Stomach (tissue), 9 donors: ENCODE results near the gene CEMP1. TPM values are rescaled to one million over a fixed set of nuclear protein-coding genes. Genes with fewer than 3 reads are reported as not detected.
A peak's percentile ranks its signal among the peaks of the same experiment; 100 is the strongest.

Experiments used
- DNase-seq, 2 donors: peaks; one replicate each; pipeline versions ENCODE4 v3.0.0 to v3.0.0-alpha.2; 2013 to 2019
- H3K27ac ChIP-seq, 5 donors: fragments of 200-600 bp in 4 of 5; sonication (generic) in 4 of 5; one replicate each; pipeline ENCODE4 v1.5.1; 2013 to 2019; ENCODE audit warnings: mild to moderate bottlenecking in 1 of 5, moderate library complexity in 1 of 5
- H3K27me3 ChIP-seq, 3 donors: fragments of 200-600 bp; sonication (generic); one replicate each; pipeline ENCODE4 v1.5.1; 2017 to 2019; ENCODE audit warnings: mixed run types in 1 of 3
- H3K36me3 ChIP-seq, 4 donors: fragments of 200-600 bp; sonication (generic); 1 replicate in 3 of 4; 2 replicates in 1 of 4; pipeline ENCODE4 v1.5.1; 2016 to 2019
- H3K4me1 ChIP-seq, 4 donors: fragments of 200-600 bp; sonication (generic); one replicate each; pipeline ENCODE4 v1.5.1; 2016 to 2019
- H3K4me3 ChIP-seq, 4 donors: fragments of 200-600 bp; sonication (generic) in 3 of 4; one replicate each; pipeline ENCODE4 v1.5.1; 2016 to 2019; ENCODE audit warnings: mild to moderate bottlenecking in 1 of 4
- H3K9me3 ChIP-seq, 4 donors: fragments of 200-600 bp; sonication (generic); one replicate each; pipeline ENCODE4 v1.5.1; 2016 to 2019
- CTCF ChIP-seq, 7 experiments: fragments of 450-650 bp in 4 of 7; fragments of 200-600 bp in 3 of 7; sonication (generic) in 3 of 7; IDR thresholded peaks; one replicate each; pipeline ENCODE4 v1.5.1; 2016 to 2019; ENCODE audit warnings: antibody characterized with exemption in 7 of 7, control low read depth in 2 of 7, mild to moderate bottlenecking in 1 of 7
- EP300 ChIP-seq: sonication (generic); formaldehyde crosslinking; IDR thresholded peaks from one replicate; pipeline ENCODE4 v1.6.1; 2017; ENCODE audit warnings: antibody characterized with exemption
- POLR2A ChIP-seq, 4 donors: fragments of 450-650 bp; IDR thresholded peaks; one replicate each; pipeline ENCODE4 v1.6.1; 2016; ENCODE audit warnings: antibody characterized with exemption in 4 of 4, control low read depth in 2 of 4, mild to moderate bottlenecking in 1 of 4, moderate library complexity in 1 of 4
- POLR2AphosphoS5 ChIP-seq, 3 donors: sonication (generic); formaldehyde crosslinking; IDR thresholded peaks; one replicate each; pipeline ENCODE4 v1.6.1; 2016; ENCODE audit warnings: antibody characterized with exemption in 3 of 3
- WGBS, 5 donors: extraction: QIAGEN DNeasy Blood & Tissue Kit in 3 of 5; methylation state at CpG; one replicate each; pipeline versions ENCODE4 v1.1.5 to v1.1.7; 2013 to 2018; 5-methylcytosine and 5-hydroxymethylcytosine counted together
- intact Hi-C: fragments of 100-400 bp; cut with DNase I; formaldehyde crosslinking; loops from one replicate; pipeline ENCODE4 v1.15.1; 2023; ENCODE audit warnings: low total_unique reads
- polyA plus RNA-seq, 3 donors: library from polyadenylated mRNA; stranded (reverse); fragments of 200-250 nt; gene quantifications; one replicate each; pipeline ENCODE4 v1.2.3, GENCODE V29; 2013
- total RNA-seq, 5 donors: library from RNA; depleted of rRNA; stranded (reverse); fragments of >200 nt; gene quantifications; one replicate each; pipeline versions ENCODE4 v1.1.0 to v1.2.3, GENCODE V29; 2014 to 2016
- donor health status: healthy with polysubstance abuse.
- donor health status: Bipolar disorder and iron deficiency.
- donor health status: healthy.

CEMP1 gene
- total and polyA plus RNA-seq, 8 donors, result 0.43 to 0.61 (median 0.58) TPM; not detected in 5

- H3K27ac ChIP-seq, result peak overlapping the region in 3 of 5 donors; percentile 14 to 79 (median 54)
- peaks cover 9 to 34% (median 25%) of the 10 kb centered on the region in 4 donors for H3K4me1 ChIP-seq
- no peak overlapping the region for H3K4me3 ChIP-seq
- H3K9me3 ChIP-seq, result no peaks in the 10 kb centered on the region
- no peaks in the 10 kb centered on the region for H3K27me3 ChIP-seq
- peak in 1 of 2 donors; percentile 44 for DNase-seq
- 78 to 95% (median 90%) methylated on average over 8 to 11 of the region's 11 CpGs for WGBS, 5 donors
- intact Hi-C loops, result no loop called here
- no peaks in the 10 kb centered on the region for H3K36me3 ChIP-seq
- TF ChIP-seq EP300, result no peak
- TF ChIP-seq POLR2AphosphoS5 (IDR thresholded peaks at IDR 0.05), result no peak
- no peak for TF ChIP-seq POLR2A (IDR thresholded peaks at IDR 0.05)
- TF ChIP-seq CTCF (IDR thresholded peaks at IDR 0.05), result no peak
These were observed 23.5 kb downstream of the CEMP1 start for GRCh38 chr16:2507665-2508064.

- intact Hi-C loops, result no loop called here
- no peak for DNase-seq
These were observed 24.1 kb downstream of the CEMP1 start for GRCh38 chr16:2507052-2507659.

DNA sequence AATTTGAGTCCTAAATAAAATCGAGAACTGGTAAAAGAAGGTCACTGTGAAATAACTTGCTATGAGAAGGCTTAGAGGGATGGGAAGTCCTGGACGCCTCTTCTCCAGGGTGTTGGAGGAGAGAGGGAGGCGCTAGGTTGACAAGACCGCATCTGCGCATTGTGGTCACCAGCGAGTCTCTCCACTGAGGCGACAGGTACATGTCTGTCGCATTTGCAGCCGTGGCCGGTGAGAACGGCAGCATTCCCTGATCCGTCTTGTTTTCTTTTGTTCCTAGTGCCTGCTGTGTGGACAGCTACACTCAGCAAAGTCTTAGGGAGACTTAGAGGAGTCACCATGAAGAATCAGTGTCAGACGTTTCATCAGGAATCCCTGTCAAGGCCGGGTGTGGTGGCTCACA is 25.5 kb downstream of the CEMP1 start:
- Histone ChIP-seq H3K36me3 (no peaks in the 10 kb centered on the region), H3K27me3 (no peaks in the 10 kb centered on the region), H3K4me1 (peaks cover 12 to 35% (median 27%) of the 10 kb centered on the region in 4 donors), H3K4me3 (no peak overlapping the region), H3K9me3 (no peaks in the 10 kb centered on the region), H3K27ac (no peak overlapping the region)
- no peak for TF ChIP-seq EP300
- TF ChIP-seq POLR2AphosphoS5 (IDR thresholded peaks at IDR 0.05), result no peak
- TF ChIP-seq POLR2A (IDR thresholded peaks at IDR 0.05), result no peak
- no peak for TF ChIP-seq CTCF (IDR thresholded peaks at IDR 0.05)
- DNase-seq, result no peak
- 90 to 98% (median 94%) methylated on average over 14 of the region's 14 CpGs for WGBS, 5 donors
- intact Hi-C loops, result no loop called here

More at GRCh38 chr16:2507052-2507659, 24.1 kb downstream of the CEMP1 start:
- Histone ChIP-seq H3K4me1 (peaks cover 7 to 35% (median 26%) of the 10 kb centered on the region in 4 donors), H3K27me3 (no peaks in the 10 kb centered on the region), H3K27ac (peak overlapping the region in 3 of 5 donors; percentile 14 to 79 (median 54)), H3K4me3 (no peak overlapping the region), H3K9me3 (no peaks in the 10 kb centered on the region), H3K36me3 (no peaks in the 10 kb centered on the region)
- TF ChIP-seq EP300 (no peak), CTCF (IDR thresholded peaks at IDR 0.05) (no peak), POLR2AphosphoS5 (IDR thresholded peaks at IDR 0.05) (no peak), POLR2A (IDR thresholded peaks at IDR 0.05) (no peak)
- 67 to 88% (median 83%) methylated on average over 12 to 14 of the region's 14 CpGs for WGBS, 5 donors

DNA sequence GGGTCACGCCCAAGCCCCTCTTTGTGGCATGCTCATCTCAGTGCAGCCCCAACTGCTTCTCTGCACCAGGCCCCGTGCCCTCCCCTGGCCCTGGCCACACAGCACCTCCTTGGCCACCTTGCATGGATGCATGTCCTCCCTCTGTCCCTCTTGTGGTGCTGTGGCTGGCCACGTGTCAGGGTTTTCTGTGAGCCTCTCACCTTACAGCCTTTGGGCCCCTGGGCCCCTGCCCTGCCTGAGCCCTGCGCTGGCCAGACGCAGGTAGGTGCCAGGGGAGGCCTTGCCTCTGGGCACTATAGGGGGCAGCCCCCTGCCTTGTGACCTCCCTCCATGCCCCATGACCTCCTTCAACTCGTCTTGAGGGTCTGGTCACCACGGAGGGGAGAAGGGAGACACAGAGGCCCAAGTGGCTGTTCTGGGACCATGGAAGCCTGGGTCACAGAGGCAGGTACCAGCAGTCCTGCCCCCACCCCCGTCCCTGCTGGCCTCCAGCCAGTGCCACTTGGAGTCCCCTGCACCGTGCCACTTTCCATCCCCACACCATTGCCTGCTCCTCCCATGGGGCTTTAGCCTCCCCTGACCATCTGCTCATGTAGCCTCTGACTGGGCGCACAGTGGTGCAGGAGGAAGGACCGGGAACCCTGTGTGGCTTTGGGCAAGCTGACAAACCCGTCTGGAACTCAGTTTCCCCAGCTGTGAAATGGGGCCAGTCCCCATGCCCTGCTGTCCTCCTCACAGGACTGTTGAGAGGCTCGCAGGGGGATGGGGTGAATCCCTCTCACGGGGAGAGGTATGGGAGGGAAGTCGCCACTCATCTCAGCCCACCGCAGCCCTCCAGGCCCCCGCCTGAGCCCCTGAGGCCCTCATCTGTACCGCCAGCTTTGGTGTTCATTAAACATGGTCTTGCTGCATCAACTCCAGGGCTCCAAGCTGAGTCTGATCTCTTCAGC is 29.0 kb downstream of the CEMP1 start:
- no peaks in the 10 kb centered on the region for H3K27me3 ChIP-seq
- H3K4me3 ChIP-seq, result no peak overlapping the region
- H3K4me1 ChIP-seq, result peaks cover 13 to 51% (median 35%) of the 10 kb centered on the region in 4 donors
- DNase-seq, result no peak
- H3K27ac ChIP-seq, result peak overlapping the region in 3 of 5 donors; percentile 42 to 71 (median 49)
- peaks cover 0 to 32% (median 27%) of the 10 kb centered on the region in 4 donors for H3K36me3 ChIP-seq
- 77 to 81% (median 78%) methylated on average over 13 to 18 of the region's 18 CpGs for WGBS, 5 donors
- intact Hi-C loops, result no loop called here
- no peaks in the 10 kb centered on the region for H3K9me3 ChIP-seq
- TF ChIP-seq POLR2A (IDR thresholded peaks at IDR 0.05) (no peak), CTCF (IDR thresholded peaks at IDR 0.05) (no peak), POLR2AphosphoS5 (IDR thresholded peaks at IDR 0.05) (no peak), EP300 (no peak)
